ENCODE data around the gene TXNRD2. TPM values are rescaled to one million over a fixed set of nuclear protein-coding genes. Genes with fewer than 3 reads are reported as not detected.

The TXNRD2 gene
- total RNA-seq, 2 experiments from 2014 or later, result 24.7 to 28.9 TPM

DNA sequence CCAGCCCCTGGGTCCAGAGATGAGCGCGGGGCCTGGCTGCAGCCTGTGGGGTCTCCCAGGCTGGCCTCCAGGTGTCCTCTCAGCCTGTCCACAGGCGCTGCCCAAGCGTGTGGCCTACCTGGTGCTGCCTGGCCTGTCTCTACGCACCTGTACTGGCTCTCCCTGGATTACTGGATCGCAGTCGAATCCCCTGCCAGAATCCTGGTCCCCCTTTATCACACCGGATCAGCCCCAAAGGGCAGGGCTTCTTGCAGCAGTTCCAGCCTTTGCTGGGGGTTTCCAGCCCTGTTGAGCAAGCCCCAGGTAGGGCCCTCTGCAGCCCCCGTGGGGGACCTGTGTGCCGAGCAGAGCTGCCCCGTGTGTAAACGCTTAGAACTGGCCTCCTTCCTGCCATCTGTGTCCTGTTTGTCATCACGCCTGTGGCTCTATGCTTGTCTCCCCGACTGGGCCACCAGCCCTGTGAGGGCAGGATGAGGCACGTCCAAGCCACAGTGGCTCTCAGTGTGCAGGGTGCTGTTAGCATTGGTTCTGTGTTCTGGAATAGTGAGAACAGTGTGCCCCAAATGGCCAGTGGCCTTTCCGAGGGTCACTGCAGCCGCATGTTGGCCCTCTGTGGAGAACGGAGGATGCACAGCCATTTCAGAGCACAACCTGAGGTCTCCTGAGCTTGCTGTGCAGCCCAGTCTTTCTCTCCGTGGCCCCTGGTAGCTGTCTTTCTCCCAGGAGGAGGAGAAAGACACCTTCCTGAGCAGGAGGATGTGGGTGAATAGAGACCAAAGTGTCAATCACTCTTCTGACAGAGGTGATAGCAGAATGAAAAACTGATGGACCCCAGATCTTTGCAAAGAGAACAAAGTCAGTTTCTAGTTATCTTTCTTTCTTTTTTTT lies 13.9 kb upstream of the TXNRD2 start:
- no peak overlapping the region for H3K27ac ChIP-seq (ENCODE audit: low read depth, low read length, poor library complexity, severe bottlenecking)
- H3K4me3 ChIP-seq (ENCODE audit: low read depth, low read length, poor library complexity, severe bottlenecking), result no peak overlapping the region
- H3K4me1 ChIP-seq (ENCODE audit: insufficient read depth, low read length, poor library complexity, severe bottlenecking), result peaks cover 8% of the 10 kb centered on the region
- no peaks in the 10 kb centered on the region for H3K79me2 ChIP-seq (ENCODE audit: insufficient read depth, low read depth, low read length)
- no peak for TF ChIP-seq CTCF (conservative IDR thresholded peaks at IDR 0.05; ENCODE audit: low read length)
- no peak for TF ChIP-seq EZH2phosphoT487 (IDR thresholded peaks at IDR 0.05; ENCODE audit: borderline replicate concordance, low read depth, low read length)
- ChIA-PET CTCF (ENCODE audit: unreplicated experiment) (no interaction called here), POLR2A (interaction anchor here (0.6 to 0.7 kb wide), 2 partner anchors 13 to 160 kb away, joined by 3 to 6 read pairs; no protein-coding TSS in a partner anchor)
- no peaks in the 10 kb centered on the region for H3K9me2 ChIP-seq (ENCODE audit: insufficient read depth, low read length)
- no peak for DNase-seq (ENCODE audit: low spot score)
- no peak overlapping the region for H2AFZ ChIP-seq (ENCODE audit: low read length)
- peaks cover 17% of the 10 kb centered on the region for H3K36me3 ChIP-seq (ENCODE audit: insufficient read depth, low read length)
- BruUV-seq (replicated peaks), result no TSS peak
- H4K20me1 ChIP-seq (ENCODE audit: insufficient read depth, low read length), result no peaks in the 10 kb centered on the region
- intact Hi-C loops (cut with micrococcal nuclease; ENCODE audit: unreplicated experiment), result no loop called here
- H3K4me2 ChIP-seq (ENCODE audit: low read length), result no peak overlapping the region
- H3K9me3 ChIP-seq (ENCODE audit: low read length), result no peaks in the 10 kb centered on the region

- H3K27ac ChIP-seq (ENCODE audit: low read depth, low read length, poor library complexity, severe bottlenecking), result no peak overlapping the region
- peaks cover 14% of the 10 kb centered on the region; the same call in 1 of the 2 replicates for H3K79me2 ChIP-seq (ENCODE audit: insufficient read depth, low read depth, low read length)
- H3K4me1 ChIP-seq (ENCODE audit: insufficient read depth, low read length, poor library complexity, severe bottlenecking), result peaks cover 11% of the 10 kb centered on the region
- intact Hi-C loops (cut with micrococcal nuclease; ENCODE audit: unreplicated experiment), result no loop called here
- ChIA-PET CTCF (ENCODE audit: unreplicated experiment) (no interaction called here), POLR2A (interaction anchor here (0.7 kb wide), 1 partner anchor 64 kb away, joined by 3 read pairs; no protein-coding TSS in a partner anchor)
- H3K36me3 ChIP-seq (ENCODE audit: insufficient read depth, low read length), result peaks cover 41% of the 10 kb centered on the region
- DNase-seq (ENCODE audit: low spot score), result no peak
- H4K20me1 ChIP-seq (ENCODE audit: insufficient read depth, low read length), result no peaks in the 10 kb centered on the region
- H3K4me3 ChIP-seq (ENCODE audit: low read depth, low read length, poor library complexity, severe bottlenecking), result no peak overlapping the region
- TF ChIP-seq CTCF (conservative IDR thresholded peaks at IDR 0.05; ENCODE audit: low read length) (no peak), EZH2phosphoT487 (IDR thresholded peaks at IDR 0.05; ENCODE audit: borderline replicate concordance, low read depth, low read length) (no peak)
- H3K4me2 ChIP-seq (ENCODE audit: low read length), result no peak overlapping the region
- H3K9me3 ChIP-seq (ENCODE audit: low read length), result no peaks in the 10 kb centered on the region
- no peaks in the 10 kb centered on the region for H3K9me2 ChIP-seq (ENCODE audit: insufficient read depth, low read length)
- no peak overlapping the region for H2AFZ ChIP-seq (ENCODE audit: low read length)
- no TSS peak for BruUV-seq (replicated peaks)
These were observed 9.7 kb upstream of the TXNRD2 start for GRCh38 chr22:19951346-19951745.

Data from OCI-LY7 (cell line).